Adrenal gland (tissue), 12 donors: ENCODE data around the gene TEN1. TPM values are rescaled to one million over a fixed set of nuclear protein-coding genes. Genes with fewer than 3 reads are reported as not detected.

Experiments used
- DNase-seq, 7 donors: peaks; one replicate each; pipeline ENCODE4 v3.0.0-alpha.2; 2019 to 2020
- H3K27ac ChIP-seq, 5 donors: fragments of 200-600 bp; sonication (generic) in 4 of 5; 1 replicate in 3 of 5; 2 replicates in 2 of 5; pipeline versions ENCODE4 v1.5.1 to v1.8.0; 2016 to 2020; ENCODE audit warnings: mild to moderate bottlenecking in 1 of 5
- H3K27me3 ChIP-seq: fragments of 200-600 bp; 2 replicates; pipeline ENCODE4 v1.8.0; 2021
- H3K36me3 ChIP-seq, 2 donors: fragments of 200-600 bp; replicated peaks in 1 of 2; 1 replicate in 1 of 2; 2 replicates in 1 of 2; pipeline versions ENCODE4 v1.5.1 to v1.8.0; 2018 to 2022
- H3K4me1 ChIP-seq, 2 donors: fragments of 200-600 bp; replicated peaks in 1 of 2; 1 replicate in 1 of 2; 2 replicates in 1 of 2; pipeline versions ENCODE4 v1.5.1 to v1.8.0; 2018 to 2021
- H3K4me3 ChIP-seq, 4 donors: fragments of 200-600 bp; sonication (generic) in 3 of 4; one replicate each; pipeline ENCODE4 v1.5.1; 2016 to 2018
- H3K9me3 ChIP-seq, 3 donors: fragments of 200-600 bp; sonication (generic) in 1 of 3; replicated peaks in 1 of 3; 1 replicate in 2 of 3; 2 replicates in 1 of 3; pipeline versions ENCODE4 v1.5.1 to v1.8.0; 2016 to 2021
- CTCF ChIP-seq, 6 experiments: fragments of 450-650 bp in 4 of 6; fragments of 200-600 bp in 2 of 6; sonication (generic) in 1 of 6; IDR thresholded peaks; 1 replicate in 5 of 6; 2 replicates in 1 of 6; pipeline versions ENCODE4 v1.5.1 to v1.8.0; 2016 to 2021; ENCODE audit warnings: antibody characterized with exemption in 6 of 6, mild to moderate bottlenecking in 2 of 6, moderate library complexity in 1 of 6
- POLR2A ChIP-seq, 2 donors: fragments of 450-650 bp; IDR thresholded peaks; one replicate each; pipeline ENCODE4 v1.6.1; 2017; ENCODE audit warnings: antibody characterized with exemption in 2 of 2, mild to moderate bottlenecking in 2 of 2, moderate library complexity in 1 of 2
- WGBS, 4 donors: extraction: QIAGEN DNeasy Blood & Tissue Kit in 2 of 4; methylation state at CpG; one replicate each; pipeline versions ENCODE4 v1.1.5 to v1.1.7; 2013 to 2017; 5-methylcytosine and 5-hydroxymethylcytosine counted together
- intact Hi-C, 2 donors: fragments of 100-400 bp; cut with DNase I; formaldehyde crosslinking; loops; one replicate each; pipeline versions ENCODE4 v1.14.1 to v1.15.0; 2022 to 2023
- polyA plus RNA-seq, 3 donors: library from polyadenylated mRNA; stranded (reverse); fragments of 200-250 nt in 2 of 3; fragments of 350-450 nt in 1 of 3; fragmentation: Illumina TruSeq in 1 of 3; extraction: RNeasy Lipid Tissue Mini Kit (QIAGEN cat#74804) in 1 of 3; gene quantifications; one replicate each; pipeline ENCODE4 v1.2.3, GENCODE V29; 2013 to 2014
- total RNA-seq, 9 donors: library from RNA; depleted of rRNA in 4 of 9; stranded (reverse); fragments of >200 nt in 4 of 9; fragments of 120-200 nt in 1 of 9; fragmentation: NEBNext Ultra II Directional in 1 of 9; extraction: Animal tissue kit (Norgen Biotek cat#: 25700) in 1 of 9; gene quantifications; one replicate each; pipeline versions ENCODE4 v1.1.0 to v1.2.4, GENCODE V29; 2013 to 2023
- donor health status: healthy with polysubstance abuse.
- donor health status: Bipolar disorder and iron deficiency.
- donor health status: DM: yes; HTN: yes; CAD: no.
- donor health status: DM: no; HTN: no; CAD: no.
- donor health status: DM: no; HTN: no; CAD: no.
- donor health status: DM: yes; HTN: yes; CAD: no.

TEN1 gene
- total and polyA plus RNA-seq, 12 donors: 8.7 to 40.0 (median 25.8) TPM

GRCh38 chr17:76011951-76012350, 32.9 kb downstream of the TEN1 start:
- Histone ChIP-seq H3K36me3 (no peaks in the 10 kb centered on the region), H3K4me1 (peaks cover 0 to 4% of the 10 kb centered on the region in 2 donors), H3K4me3 (no peak overlapping the region), H3K27me3 (no peaks in the 10 kb centered on the region), H3K9me3 (no peaks in the 10 kb centered on the region), H3K27ac (no peak overlapping the region)
- intact Hi-C loops: loop anchor here in 1 of 2 donors (5.0 to 10.0 kb wide), 2 partner anchors 163 to 285 kb away; no protein-coding TSS in a partner anchor
- 72 to 85% (median 81%) methylated on average over 4 to 5 of the region's 5 CpGs for WGBS, 4 donors
- DNase-seq: no peak
- TF ChIP-seq POLR2A (IDR thresholded peaks at IDR 0.05) (no peak), CTCF (IDR thresholded peaks at IDR 0.05) (no peak)

- H3K4me1 ChIP-seq: peaks cover 0 to 4% of the 10 kb centered on the region in 2 donors
- no peaks in the 10 kb centered on the region for H3K27me3 ChIP-seq
- H3K9me3 ChIP-seq: no peaks in the 10 kb centered on the region
- intact Hi-C loops: loop anchor here in 1 of 2 donors (5.0 to 10.0 kb wide), 2 partner anchors 161 to 284 kb away; no protein-coding TSS in a partner anchor
- TF ChIP-seq POLR2A (IDR thresholded peaks at IDR 0.05) (no peak), CTCF (IDR thresholded peaks at IDR 0.05) (no peak)
- no peak overlapping the region for H3K27ac ChIP-seq
- no peaks in the 10 kb centered on the region for H3K36me3 ChIP-seq
- 58 to 66% (median 62%) methylated on average over 15 of the region's 15 CpGs for WGBS, 4 donors
- DNase-seq: no peak
- H3K4me3 ChIP-seq: no peak overlapping the region
Observed at GRCh38 chr17:76013377-76013932, 34.4 kb downstream of the TEN1 start.

GRCh38 chr17:76014100-76014924, 35.3 kb downstream of the TEN1 start:
- TF ChIP-seq CTCF (IDR thresholded peaks at IDR 0.05) (peak; percentile 82 to 98 (median 92)), POLR2A (IDR thresholded peaks at IDR 0.05) (no peak)
- H3K27me3 ChIP-seq: no peaks in the 10 kb centered on the region
- no peaks in the 10 kb centered on the region for H3K9me3 ChIP-seq
- peaks cover 2 to 4% of the 10 kb centered on the region in 2 donors for H3K4me1 ChIP-seq
- H3K27ac ChIP-seq: no peak overlapping the region
- WGBS, 4 donors: 20 to 80% (median 27%) methylated on average over 1 to 19 of the region's 19 CpGs
- no peaks in the 10 kb centered on the region for H3K36me3 ChIP-seq
- DNase-seq: peak; percentile 61 to 85 (median 78)
- intact Hi-C loops: loop anchor here in 1 of 2 donors (5.0 to 10.0 kb wide), 2 partner anchors 160 to 283 kb away; no protein-coding TSS in a partner anchor
- no peak overlapping the region for H3K4me3 ChIP-seq

DNA sequence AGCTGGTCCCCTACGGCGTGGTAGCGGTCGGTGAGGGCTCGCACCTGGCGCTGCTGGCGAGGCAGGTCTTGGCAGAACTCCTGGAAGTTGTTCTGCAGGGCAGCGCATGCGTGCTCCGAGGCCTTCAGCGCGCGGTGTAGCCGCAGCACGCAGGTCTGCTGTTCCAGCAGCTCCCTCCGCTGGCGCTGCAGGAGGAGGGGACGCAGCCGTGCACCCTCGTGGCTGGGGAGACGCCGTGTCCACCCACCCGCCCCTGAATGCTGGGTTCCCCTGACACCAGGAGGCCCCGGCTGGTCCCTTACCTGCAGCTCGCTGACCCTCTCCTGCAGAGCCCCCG, 35.9 kb downstream of the TEN1 start:
- H3K27ac ChIP-seq: no peak overlapping the region
- H3K9me3 ChIP-seq: no peaks in the 10 kb centered on the region
- 63 to 83% (median 78%) methylated on average over 3 to 26 of the region's 26 CpGs for WGBS, 4 donors
- TF ChIP-seq CTCF (IDR thresholded peaks at IDR 0.05): no peak
- no peak for TF ChIP-seq POLR2A (IDR thresholded peaks at IDR 0.05)
- no peaks in the 10 kb centered on the region for H3K27me3 ChIP-seq
- H3K4me1 ChIP-seq: peaks cover 4 to 6% of the 10 kb centered on the region in 2 donors
- no peak overlapping the region for H3K4me3 ChIP-seq
- H3K36me3 ChIP-seq: no peaks in the 10 kb centered on the region
- no peak for DNase-seq
- intact Hi-C loops: loop anchor here in 1 of 2 donors (5.0 to 10.0 kb wide), 2 partner anchors 160 to 282 kb away; no protein-coding TSS in a partner anchor
